HG03060 (cell line): ENCODE results near the gene CORO2B.

Source experiments
- ATAC-seq: cut with Tn5 transposase; IDR thresholded peaks from one replicate; pipeline ENCODE4 v1.9.1; 2021; ENCODE audit warnings: low read depth, moderate number of reproducible peaks; ENCODE audit not compliant: unreplicated experiment

Gene CORO2B

DNA sequence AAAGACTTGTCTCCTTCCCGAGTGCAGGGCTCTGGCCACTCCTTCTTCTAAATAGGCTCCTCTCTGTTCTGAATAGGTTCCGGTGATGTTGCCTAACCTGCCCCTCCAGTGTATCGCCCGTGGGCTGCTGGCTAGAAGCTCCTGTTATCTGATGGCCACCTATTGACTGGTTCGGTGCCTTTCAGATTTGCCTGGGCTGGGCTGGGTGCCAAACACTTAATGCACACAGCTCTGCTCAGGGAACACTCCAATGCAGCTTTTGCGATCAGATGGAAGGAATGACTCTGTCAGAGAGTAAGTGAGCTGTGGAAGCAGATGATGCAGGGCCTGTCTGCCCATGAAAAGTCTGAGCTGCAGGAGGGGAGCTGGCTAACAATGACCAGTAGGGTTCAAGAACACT, 112.9 kb downstream of the CORO2B start:
- ATAC-seq: no peak

DNA sequence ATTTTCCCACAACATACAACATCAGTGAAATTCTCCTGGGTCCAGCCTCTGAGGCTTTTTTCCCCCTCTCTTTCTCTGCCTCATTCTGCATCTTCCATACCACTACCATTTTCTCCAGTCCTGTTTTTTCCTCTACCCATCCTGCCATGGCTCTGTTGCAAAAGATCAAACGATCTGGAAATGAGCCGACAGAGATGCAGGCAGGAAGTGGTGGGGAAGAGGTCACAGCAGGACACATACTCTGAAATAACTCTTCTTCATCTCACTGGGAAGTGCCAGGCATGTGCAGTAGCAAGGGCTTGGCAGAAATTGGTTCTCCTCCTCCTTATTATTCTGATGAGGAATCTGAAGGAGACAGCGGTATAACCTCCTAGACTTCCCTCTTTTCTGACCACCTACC, 114.3 kb downstream of the CORO2B start:
- ATAC-seq: no peak

DNA sequence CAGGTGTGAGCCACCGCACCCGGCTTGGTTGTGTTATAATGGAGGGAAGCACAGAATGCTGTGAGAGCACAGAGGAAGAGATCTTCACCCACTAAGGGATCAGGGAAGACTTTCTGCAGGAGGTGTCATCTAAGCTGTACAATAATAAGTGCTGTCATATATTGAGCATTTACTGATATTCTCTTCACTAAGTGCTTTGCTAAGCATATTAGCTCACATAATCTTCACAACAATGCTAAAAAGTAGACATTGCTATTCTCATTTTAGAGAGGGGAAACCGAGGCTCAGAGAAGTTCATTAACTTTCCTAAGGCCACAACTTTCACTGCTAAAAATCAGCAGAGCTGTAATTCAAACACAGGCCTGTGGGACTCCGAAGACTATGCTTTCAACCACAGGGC, 115.3 kb downstream of the CORO2B start:
- no peak for ATAC-seq

DNA sequence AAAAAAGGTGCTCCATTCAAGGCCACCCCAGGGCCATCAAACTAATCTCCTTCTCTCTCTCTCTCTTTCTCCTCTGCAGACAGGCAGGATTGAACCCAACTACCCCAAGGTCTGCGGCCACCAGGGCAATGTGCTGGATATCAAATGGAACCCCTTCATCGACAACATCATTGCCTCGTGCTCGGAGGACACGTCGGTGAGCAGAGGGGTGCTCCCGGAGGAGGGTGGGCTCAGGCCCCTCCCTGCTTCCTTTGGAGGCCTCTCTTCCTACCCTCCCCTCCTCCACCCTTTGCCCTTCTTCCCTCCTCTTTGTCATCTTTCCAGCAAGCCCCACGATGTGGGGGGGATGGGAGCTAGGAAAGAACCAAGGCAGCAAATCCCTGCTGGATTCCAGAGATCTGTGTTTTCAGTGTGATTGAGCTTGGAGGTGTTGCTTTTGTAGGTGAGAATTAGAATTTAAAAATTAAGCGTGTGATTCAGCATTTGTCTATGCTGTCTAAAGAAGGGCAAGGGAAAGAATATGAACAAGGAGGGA, 116.3 kb downstream of the CORO2B start:
- ATAC-seq: no peak

DNA sequence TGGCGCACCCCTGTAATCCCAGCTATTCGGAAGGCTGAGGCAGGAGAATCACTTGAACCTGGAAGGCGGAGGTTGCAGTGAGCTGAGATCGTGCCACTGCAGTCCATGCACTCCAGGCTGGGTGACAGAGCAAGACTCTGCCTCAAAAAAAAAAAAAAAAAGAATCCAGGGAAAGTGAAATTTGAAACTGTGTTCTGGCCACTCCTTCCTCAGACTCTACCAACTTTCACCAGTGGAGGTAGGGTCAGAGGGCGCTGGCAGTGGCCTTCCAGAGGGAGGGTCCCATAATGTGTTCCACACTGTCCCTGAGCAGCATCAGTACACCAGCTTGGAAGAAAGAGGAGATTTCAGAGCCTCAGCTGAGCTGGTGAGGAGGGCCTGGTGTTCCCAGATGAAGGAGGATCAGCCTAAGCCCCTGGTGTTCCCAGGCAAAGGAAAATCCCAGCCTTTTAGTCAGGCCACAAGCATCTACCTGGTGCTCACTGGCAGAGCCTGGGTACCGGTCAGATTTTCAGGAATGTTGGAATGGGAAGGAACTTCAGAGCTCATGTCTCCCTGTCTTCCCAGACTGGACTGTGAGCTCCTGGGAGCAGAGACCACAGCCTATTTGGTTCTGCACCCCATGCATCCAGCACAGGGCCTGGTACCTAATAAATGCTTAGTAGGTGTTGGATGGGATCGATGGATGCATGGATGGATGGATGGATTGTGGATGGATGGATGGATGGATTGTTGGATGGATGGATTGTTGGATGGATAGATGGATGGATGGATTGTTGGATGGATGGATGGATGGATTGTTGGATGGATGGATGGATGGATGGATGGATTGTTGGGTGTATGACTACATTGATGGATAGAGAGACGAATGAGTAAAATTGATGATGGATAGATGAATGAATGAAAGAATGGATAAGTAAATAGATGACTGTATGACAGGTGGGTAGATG, 117.9 kb downstream of the CORO2B start:
- no peak for ATAC-seq

DNA sequence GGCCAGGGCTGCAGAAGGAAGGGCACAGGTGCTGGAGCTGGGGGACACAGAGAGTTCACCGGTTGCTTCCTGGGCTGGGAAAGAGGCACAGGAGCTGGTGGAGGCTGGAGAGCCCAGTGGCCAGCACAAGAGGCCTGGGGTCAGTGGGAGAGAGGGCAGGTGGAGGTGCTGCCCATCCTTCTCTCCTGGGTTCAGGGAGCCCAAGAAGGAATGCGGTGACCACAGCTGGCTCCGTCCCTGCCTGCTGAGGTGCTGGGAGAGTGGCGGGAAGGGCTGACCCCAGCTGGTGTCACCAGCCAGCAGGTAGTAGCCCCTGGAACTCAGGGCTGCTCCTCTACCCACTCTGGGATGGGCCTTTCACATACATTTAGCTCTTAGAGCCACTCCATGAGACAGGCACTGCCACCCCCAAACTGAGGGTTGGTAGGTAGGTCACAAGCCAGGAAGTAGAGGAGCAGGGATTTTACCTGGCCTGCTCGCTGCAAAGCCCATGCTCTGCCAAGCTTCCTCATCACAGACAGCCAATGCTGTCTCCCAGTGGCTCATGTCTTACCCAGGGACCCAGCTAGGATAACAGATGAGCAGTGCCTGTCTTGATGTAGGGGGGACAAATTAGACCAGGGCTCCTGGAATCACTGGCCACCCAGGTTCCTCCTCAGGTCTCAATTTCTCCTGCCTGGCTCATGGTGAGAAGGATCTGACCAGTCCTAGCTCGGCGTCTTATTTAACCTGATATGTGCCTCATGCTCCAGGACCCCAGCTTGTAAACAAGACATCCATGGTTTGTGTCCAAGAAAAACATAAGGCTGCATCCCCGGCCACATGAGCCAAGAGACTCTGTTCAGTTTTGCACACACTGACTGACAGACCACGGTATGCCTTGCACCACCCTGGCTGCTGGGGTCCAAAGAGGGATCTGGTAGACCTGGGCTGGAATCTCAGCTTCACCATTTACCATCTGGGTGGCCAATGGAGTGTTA, 119.2 kb downstream of the CORO2B start:
- no peak for ATAC-seq

DNA sequence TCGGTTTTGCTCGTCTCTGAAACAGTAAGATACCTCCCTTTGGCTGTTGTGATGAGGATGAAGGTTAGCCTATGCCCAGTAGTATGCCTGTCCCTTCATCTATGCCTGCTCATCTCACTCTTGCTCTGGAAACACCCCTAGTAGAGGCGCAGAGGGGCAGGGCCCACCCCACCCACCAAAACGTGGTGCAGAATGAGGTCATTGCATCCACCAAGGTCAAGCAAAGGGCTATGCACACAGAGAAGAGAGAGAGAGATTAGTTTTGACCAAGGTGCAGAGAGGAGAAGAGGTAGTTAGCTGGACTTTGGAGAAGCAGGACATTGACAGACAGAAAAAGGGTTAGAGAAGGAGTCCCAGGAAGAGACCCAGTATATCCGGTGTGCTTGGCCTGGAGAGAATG, 119.9 kb downstream of the CORO2B start:
- no peak for ATAC-seq

DNA sequence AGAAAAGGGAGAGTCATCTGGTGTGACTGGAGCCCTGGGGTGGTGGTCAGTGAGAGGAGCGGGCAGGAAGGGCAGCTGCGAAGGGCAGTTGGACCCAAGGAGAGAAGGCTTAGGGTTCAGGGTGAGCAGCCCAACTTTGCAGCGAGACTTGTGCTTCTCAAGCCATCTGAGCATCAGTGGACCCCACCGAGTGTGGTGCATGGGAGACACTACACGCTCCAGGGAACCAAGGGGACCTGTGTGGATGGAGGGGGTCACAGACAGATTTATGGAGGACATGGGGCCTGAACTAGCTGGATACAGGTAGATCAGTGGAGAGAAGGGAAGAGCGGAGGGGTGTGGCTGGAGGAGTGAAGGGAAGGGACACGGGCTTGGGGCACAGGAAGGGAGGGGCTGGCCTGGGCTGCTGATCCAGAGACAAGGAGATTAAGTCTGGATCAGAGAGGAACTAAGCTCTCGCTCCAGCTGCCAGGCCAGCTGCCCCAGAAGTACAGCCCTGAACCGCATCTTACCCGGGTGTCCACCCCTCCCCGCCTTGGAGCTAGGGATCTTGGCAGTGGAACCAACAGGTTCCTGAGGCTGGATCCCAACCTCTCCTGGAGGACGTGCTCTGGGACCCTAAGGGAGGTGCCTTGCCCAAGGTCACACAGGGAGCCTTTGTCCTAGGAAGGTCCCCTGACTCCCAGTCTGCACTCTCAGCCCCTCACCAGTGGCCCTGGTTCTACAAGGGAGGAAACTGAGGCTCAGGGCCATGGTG, 120.5 kb downstream of the CORO2B start:
- no peak for ATAC-seq

DNA sequence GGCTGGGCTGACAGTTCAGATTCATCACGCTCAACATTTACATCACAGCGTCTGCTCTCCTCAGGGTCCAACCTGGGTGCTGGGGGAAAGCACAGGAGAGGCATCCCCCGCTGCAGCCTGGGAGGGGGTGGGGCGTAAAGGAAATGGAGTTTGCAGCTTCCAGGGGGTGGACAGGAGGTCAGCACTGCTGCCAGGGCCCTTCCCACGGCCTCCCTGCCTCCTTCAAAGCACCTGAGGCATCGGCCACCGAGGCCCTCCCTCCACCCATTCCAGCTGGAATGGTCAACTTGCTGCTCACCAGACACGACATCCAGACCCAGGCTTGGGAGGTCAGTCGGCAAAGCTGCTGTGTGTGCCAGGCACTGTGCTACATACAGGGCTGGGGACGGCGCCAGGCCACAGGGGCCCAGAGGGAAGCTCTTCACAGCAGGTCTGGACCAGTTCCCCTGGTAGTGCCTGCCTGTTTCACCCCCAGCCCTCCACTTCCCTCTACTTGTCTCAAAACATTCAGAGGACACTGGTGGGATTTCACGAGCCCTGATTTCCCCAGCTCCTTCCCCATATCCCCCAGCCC, 121.2 kb downstream of the CORO2B start:
- no peak for ATAC-seq

DNA sequence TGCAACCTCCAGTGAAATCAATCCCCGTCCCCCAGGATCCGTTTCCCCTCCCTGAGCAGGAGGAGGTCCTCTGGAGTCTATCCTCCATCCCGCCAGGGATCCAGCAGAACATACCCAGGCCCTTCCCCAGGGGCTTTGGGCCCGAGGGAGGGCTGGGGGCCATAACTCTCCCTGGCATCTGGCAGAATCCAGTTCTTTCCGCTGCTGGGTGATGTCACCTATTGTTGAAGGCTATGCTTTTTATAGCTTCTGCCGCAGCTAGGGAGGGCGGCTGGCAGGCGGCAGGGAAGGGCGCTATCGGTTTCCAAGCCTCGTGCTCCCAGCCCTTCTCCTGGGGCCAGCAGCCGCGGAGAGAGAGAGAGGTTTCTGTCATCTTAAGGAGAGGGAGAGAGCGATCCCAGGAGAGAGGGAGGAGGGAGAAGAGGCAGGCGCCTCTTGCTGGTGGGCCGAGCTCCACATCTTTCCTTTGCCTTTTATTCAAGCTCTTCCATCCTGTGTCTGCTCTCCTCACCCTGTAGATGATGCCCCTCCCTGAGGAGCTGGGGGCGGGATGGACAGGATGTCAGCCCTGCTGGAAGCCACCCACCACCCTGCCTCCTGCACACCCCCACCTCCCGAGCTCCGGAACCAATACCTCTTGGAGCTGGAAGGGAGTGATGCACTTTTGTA, 121.8 kb downstream of the CORO2B start:
- ATAC-seq: no peak

DNA sequence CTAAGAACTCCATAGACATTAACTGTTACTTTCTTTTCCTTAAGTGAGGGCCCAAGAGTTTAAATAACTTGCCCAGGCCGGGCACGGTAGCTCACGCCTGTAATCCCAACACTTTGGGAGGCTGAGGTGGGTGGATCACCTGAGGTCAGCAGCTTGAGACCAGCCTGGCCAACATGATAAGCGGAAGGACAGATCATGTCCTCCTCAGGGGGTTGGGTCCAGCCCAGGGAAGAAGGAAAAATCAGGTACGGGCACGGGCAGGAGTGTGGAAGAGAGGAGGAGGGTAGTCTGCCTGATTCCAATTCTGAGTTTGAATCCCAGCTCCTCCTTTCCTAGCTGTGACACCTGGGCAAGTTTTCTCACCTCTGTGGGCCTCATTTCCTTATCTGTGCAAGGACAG, 123.1 kb downstream of the CORO2B start:
- no peak for ATAC-seq

DNA sequence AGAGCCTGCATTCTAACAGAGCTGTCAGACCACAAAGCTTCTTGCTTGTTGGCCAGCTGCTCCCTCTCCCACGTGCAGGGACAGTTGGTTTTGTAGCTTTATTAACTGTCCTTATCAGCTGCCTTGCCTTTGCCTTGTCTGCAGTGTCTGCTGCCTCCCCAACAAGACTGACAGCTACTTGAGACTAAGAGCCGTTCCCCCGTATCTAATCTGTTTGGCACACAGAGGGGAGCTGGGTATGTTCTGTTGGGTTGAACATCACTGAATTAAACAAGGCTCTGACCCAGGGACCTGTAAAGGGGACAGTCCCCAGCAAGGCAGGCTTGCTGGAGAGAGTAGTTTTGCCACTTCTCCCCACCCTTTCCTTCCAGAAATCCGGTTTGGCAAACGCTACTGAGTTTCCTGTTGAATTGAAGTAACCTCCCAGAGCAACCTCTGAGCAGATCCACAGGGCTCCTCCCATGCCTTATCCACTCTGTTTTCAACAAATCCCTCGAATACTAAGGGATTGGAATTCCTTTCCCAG, 125.8 kb downstream of the CORO2B start:
- ATAC-seq: no peak

DNA sequence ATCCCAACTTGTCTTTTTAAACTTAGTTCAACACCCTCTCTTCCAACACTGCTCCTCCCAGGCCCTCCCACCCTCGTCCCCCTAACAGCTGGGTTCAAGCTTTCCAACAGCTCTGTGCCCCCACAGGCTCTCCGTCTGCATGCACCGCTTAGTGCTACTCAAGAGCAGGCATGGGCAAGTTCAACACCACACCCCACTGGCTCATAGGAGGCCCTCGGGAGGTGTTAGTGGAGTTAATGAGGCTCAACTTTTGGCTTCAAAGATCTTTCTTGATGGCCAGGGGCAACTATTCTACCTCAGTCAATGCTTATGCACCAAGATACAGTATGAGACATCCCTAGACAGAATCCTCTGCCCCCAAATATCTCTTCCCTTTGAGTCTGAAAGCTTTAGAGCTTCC, 127.5 kb downstream of the CORO2B start:
- ATAC-seq: no peak

DNA sequence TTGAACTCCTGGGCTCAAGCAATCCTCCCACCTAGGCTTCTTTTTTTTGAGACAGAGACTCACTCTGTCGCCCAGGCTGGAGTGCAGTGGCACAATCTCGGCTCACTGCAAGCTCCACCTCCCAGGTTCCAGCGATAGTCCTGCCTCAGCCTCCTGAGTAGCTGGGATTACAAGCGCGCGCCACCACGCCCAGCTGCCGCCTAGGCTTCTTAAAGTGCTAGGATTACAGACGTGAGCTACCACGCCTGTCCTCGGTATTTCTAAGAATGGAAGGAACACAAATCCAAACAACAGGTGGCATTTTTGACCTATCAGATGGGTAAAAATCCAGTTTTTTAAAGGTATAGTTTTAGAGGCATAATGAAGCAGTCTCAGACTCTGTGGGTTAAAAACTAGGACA, 128.1 kb downstream of the CORO2B start:
- no peak for ATAC-seq

DNA sequence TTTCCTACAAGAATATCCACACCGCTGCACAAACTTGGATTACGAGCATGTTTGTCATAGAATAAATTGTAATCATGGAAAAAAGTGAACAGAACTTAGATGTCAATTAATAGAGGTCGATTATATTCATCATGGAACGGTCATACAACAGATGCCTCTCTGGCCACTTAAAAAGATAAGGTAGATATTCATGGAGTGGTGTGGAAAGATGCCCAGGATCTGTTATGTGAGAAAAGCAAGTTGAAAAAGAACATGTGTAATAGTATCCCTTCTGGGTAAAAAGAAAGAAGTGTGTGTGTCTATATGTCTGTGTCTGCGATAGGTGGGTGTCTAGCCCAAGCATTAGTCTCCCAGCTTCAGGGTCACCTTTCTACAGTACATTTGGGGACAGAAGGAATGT, 128.6 kb downstream of the CORO2B start:
- no peak for ATAC-seq

DNA sequence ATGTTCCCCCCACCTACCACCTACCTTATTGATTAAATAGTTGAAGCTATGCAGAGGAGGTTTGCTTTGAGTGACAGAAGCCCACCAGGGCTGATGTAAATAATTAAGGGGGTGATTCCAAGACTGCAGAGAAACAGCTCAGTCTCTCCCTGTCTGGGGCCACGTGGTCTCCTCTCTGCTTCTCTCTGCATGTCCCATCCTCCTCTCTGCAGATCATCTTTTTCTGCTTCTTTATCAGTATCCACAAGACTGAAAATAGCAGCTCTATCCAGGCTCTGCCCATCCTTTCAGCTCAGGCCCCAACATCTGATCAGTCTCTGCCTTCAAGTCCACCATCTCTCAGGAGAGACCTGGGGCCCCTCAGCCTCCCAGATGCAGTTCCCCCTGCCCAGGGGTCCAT, 131.1 kb downstream of the CORO2B start:
- ATAC-seq: no peak

DNA sequence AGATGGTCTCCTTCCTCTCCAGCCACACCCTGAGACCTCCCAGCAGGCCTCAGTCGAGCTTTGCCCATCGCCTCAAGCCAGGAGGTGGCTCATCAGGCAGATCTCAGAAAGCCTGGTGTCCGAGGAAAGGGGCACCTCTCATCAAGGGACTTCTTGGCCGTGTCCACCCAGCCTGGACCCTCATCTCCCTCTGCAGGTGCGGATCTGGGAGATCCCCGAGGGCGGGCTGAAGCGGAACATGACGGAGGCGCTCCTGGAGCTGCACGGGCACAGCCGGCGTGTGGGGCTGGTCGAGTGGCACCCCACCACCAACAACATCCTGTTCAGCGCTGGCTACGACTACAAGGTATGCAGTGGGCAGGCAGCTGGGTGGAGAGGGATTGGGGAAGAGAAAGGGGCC, 131.7 kb downstream of the CORO2B start:
- ATAC-seq: no peak

DNA sequence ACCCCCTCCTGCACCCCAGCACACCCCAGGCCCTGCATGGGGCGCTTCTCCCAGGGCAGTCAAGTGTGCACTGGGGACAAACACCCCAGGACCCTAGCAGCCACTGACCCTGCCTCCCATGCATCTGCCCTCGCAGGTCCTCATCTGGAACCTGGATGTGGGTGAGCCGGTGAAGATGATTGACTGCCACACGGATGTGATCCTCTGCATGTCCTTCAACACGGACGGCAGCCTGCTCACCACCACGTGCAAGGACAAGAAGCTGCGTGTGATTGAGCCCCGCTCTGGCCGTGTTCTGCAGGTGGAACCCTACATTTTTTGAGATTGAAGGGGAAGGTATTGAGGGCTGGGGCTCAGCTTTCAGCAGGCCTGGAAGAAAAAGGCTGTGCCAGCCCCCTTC, 132.6 kb downstream of the CORO2B start:
- no peak for ATAC-seq

DNA sequence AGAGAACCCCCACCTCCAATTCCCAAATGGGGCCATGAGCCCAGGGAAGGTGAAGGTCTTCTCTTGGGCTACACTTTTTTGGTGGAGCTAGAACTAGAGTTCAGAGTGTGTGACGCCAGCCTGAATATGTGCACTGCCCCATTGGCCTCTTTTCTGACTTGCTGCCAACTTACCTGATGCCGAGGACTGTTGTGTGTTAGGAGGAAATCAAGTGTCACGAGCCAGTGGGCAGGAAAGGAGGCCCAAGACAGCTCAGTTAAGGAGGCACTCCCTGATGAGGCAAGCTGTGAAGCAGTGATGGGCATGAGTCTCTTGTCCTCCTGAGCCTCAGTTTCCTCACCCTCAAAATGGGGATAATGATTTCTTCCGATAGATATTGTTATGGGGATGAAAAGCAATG, 134.1 kb downstream of the CORO2B start:
- no peak for ATAC-seq
